GM23338 (cell line): ENCODE measurements around the gene BICRAL. TPM values are rescaled to one million over a fixed set of nuclear protein-coding genes. Genes with fewer than 3 reads are reported as not detected.
"Not testable (repeated sequence)": the region's sequence is repeated elsewhere in the genome, so short reads cannot be mapped to it uniquely, and the experiment has no call there.

Experiments
- ATAC-seq: fragments of 200-7000 bp; cut with Tn5 transposase; 3 replicates; pipeline ENCODE4 v1.9.1; 2020
- DNase-seq: peaks from one replicate; pipeline ENCODE4 v3.0.0-alpha.2; 2015; ENCODE audit warnings: low spot score
- H2AFZ ChIP-seq: fragments of 200-600 bp; sonication (generic); 2 replicates; pipeline ENCODE4 v1.8.0; 2016; ENCODE audit warnings: antibody characterized with exemption, mild to moderate bottlenecking, moderate library complexity
- H3F3A ChIP-seq: fragments of 200-600 bp; sonication (generic); replicated peaks from 2 replicates; pipeline ENCODE4 v1.8.0; 2017; ENCODE audit warnings: antibody characterized with exemption, mixed run types, low read depth
- H3K27ac ChIP-seq: fragments of 200-600 bp; sonication (generic); 2 replicates; pipeline ENCODE4 v1.6.1; 2016; ENCODE audit warnings: low read depth
- H3K27me3 ChIP-seq: fragments of 200-600 bp; sonication (generic); 2 replicates; pipeline ENCODE4 v1.8.0; 2016; ENCODE audit warnings: mild to moderate bottlenecking, mixed run types, moderate library complexity; ENCODE audit not compliant: insufficient read depth
- H3K36me3 ChIP-seq: fragments of 200-600 bp; sonication (generic); 2 replicates; pipeline ENCODE4 v1.8.0; 2016; ENCODE audit warnings: mild to moderate bottlenecking; ENCODE audit not compliant: insufficient read depth
- H3K4me1 ChIP-seq: fragments of 200-600 bp; sonication (generic); 2 replicates; pipeline ENCODE4 v1.8.0; 2016; ENCODE audit warnings: mild to moderate bottlenecking, moderate library complexity; ENCODE audit not compliant: insufficient read depth
- H3K4me2 ChIP-seq: fragments of 200-600 bp; sonication (generic); 2 replicates; pipeline ENCODE4 v1.7.1; 2017; ENCODE audit warnings: mixed run types
- H3K4me3 ChIP-seq: fragments of 200-600 bp; sonication (generic); 2 replicates; pipeline ENCODE4 v1.6.1; 2016; ENCODE audit warnings: mixed run types
- H3K79me2 ChIP-seq: fragments of 200-600 bp; sonication (generic); replicated peaks from 2 replicates; pipeline ENCODE4 v1.8.0; 2017; ENCODE audit warnings: mild to moderate bottlenecking; ENCODE audit not compliant: insufficient read depth
- H3K9me2 ChIP-seq: fragments of 200-600 bp; sonication (generic); 2 replicates; pipeline ENCODE4 v1.8.0; 2017; ENCODE audit not compliant: insufficient read depth
- H4K20me1 ChIP-seq: fragments of 200-600 bp; sonication (generic); replicated peaks from 2 replicates; pipeline ENCODE4 v1.8.0; 2017; ENCODE audit warnings: mild to moderate bottlenecking; ENCODE audit not compliant: insufficient read depth
- H3K27ac Mint-ChIP-seq: 2 replicates; pipeline ENCODE4 v1.8.0; 2020; ENCODE audit warnings: inconsistent platforms, mild to moderate bottlenecking, moderate library complexity, mixed read lengths
- H3K27me3 Mint-ChIP-seq: 3 replicates; pipeline ENCODE4 v1.8.0; 2022; ENCODE audit warnings: low read depth, mild to moderate bottlenecking, moderate library complexity, mixed read lengths, inconsistent platforms; ENCODE audit not compliant: insufficient read depth, poor library complexity
- H3K36me3 Mint-ChIP-seq: 3 replicates; pipeline ENCODE4 v1.8.0; 2021; ENCODE audit warnings: low read depth, mild to moderate bottlenecking, inconsistent platforms, moderate library complexity, mixed read lengths
- H3K4me1 Mint-ChIP-seq: 3 replicates; pipeline ENCODE4 v1.8.0; 2020; ENCODE audit warnings: mild to moderate bottlenecking, inconsistent platforms, mixed read lengths
- H3K4me3 Mint-ChIP-seq: 3 replicates; pipeline ENCODE4 v1.8.0; 2021; ENCODE audit warnings: moderate library complexity, mild to moderate bottlenecking, inconsistent platforms, mixed read lengths
- H3K9me3 Mint-ChIP-seq: 3 replicates; pipeline ENCODE4 v1.8.0; 2020; ENCODE audit warnings: moderate library complexity, mild to moderate bottlenecking, inconsistent platforms, mixed read lengths
- CREB1 ChIP-seq: fragments of 250-450 bp; sonication (Bioruptor Pico); IDR thresholded peaks from 2 replicates; pipeline ENCODE4 v1.5.0; 2020; ENCODE audit warnings: low read depth, mild to moderate bottlenecking, moderate library complexity
- CTCF ChIP-seq, 2 experiments: fragments of 200-600 bp in 1 of 2; sonication (generic) in 1 of 2; conservative IDR thresholded peaks; 2 replicates each; pipeline versions ENCODE4 v1.5.1 to v1.6.1; 2016 to 2017; ENCODE audit warnings: antibody characterized with exemption in 2 of 2, low read depth in 2 of 2, mild to moderate bottlenecking in 2 of 2, moderate library complexity in 1 of 2
- EZH2 ChIP-seq: fragments of 200-600 bp; sonication (generic); IDR thresholded peaks from one replicate; pipeline ENCODE4 v1.8.0; 2017; ENCODE audit warnings: antibody characterized with exemption, mild to moderate bottlenecking, low read depth; ENCODE audit not compliant: unreplicated experiment
- EZH2phosphoT487 ChIP-seq: fragments of 200-600 bp; sonication (generic); IDR thresholded peaks from one replicate; pipeline ENCODE4 v1.8.1; 2018; ENCODE audit warnings: antibody characterized with exemption; ENCODE audit not compliant: unreplicated experiment
- POLR2AphosphoS5 ChIP-seq: IDR thresholded peaks from 2 replicates; pipeline ENCODE4 v1.6.1; 2016; ENCODE audit warnings: antibody characterized with exemption, low read depth
- REST ChIP-seq: IDR thresholded peaks from one replicate; pipeline ENCODE4 v1.6.1; 2018; ENCODE audit warnings: antibody characterized with exemption; ENCODE audit not compliant: unreplicated experiment
- STAT1 ChIP-seq: IDR thresholded peaks from one replicate; pipeline ENCODE4 v1.6.1; 2016; ENCODE audit warnings: antibody characterized with exemption; ENCODE audit not compliant: unreplicated experiment
- ZNF114 ChIP-seq: fragments of 250-450 bp; sonication (Bioruptor Pico); IDR thresholded peaks from 2 replicates; pipeline ENCODE4 v1.5.0; 2020; ENCODE audit warnings: mild to moderate bottlenecking, moderate library complexity
- ZNF331 ChIP-seq: fragments of 250-450 bp; sonication (Bioruptor Pico); IDR thresholded peaks from 2 replicates; pipeline ENCODE4 v1.5.0; 2020; ENCODE audit warnings: low read depth, mild to moderate bottlenecking, moderate library complexity
- ZNF462 ChIP-seq: fragments of 250-450 bp; sonication (Bioruptor Pico); IDR thresholded peaks from 2 replicates; pipeline ENCODE4 v1.5.0; 2020; ENCODE audit warnings: mild to moderate bottlenecking, moderate library complexity
- polyA plus RNA-seq: library from polyadenylated mRNA; unstranded; fragments of >200 nt; fragmentation: Nextera tagmentation; extraction: Ambion mirVana; gene quantifications from 2 replicates; pipeline ENCODE4 v1.2.1, GENCODE V29; 2016
- total RNA-seq: library from RNA; depleted of rRNA; stranded (reverse); fragments of >200 nt; shearing (Covaris generic); gene quantifications from 2 replicates; pipeline ENCODE4 v1.2.3, GENCODE V29; 2014

BICRAL gene
- total and polyA plus RNA-seq, 2 experiments from 2014 or later = 3.4 to 11.7 TPM

DNA sequence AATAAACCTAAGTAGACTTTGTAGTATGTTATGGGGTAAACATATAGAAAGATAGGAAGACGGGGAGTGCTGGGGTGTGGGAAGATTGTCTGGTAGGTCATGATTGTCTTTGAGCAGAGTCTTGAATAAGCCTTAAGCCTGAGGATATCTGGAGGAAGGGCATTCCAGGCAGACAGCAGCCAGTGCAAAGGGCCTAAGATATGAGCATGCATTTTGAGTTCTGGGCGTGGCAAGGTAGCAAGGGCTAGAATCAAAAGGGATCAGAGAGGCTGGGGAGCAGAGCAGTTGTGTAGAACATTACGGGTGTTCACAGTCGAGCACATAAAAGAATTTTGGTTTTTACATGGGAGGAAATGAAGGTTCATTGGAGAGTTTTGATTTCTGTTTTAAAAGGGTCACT, 14.3 kb downstream of the BICRAL start:
- no peak for DNase-seq
- TF ChIP-seq EZH2phosphoT487 = no peak
- TF ChIP-seq STAT1 = no peak
- TF ChIP-seq CREB1 (CRISPR knock-in tag) = no peak
- TF ChIP-seq REST = no peak
- TF ChIP-seq POLR2AphosphoS5 = no peak
- no peak for TF ChIP-seq CTCF (conservative IDR thresholded peaks at IDR 0.05; ENCODE audit: low read depth in 2 of 2)
- TF ChIP-seq ZNF462 = no peak
- TF ChIP-seq ZNF114 = no peak
- TF ChIP-seq EZH2 = no peak
- no peak for TF ChIP-seq ZNF331 (CRISPR knock-in tag)

GRCh38 chr6:42797696-42798095, 15.8 kb downstream of the BICRAL start:
- H3K4me1 ChIP-seq, H3K27me3 ChIP-seq, ATAC-seq, H4K20me1 ChIP-seq, H3F3A ChIP-seq, H3K27ac ChIP-seq, H3K36me3 Mint-ChIP-seq, H3K27ac Mint-ChIP-seq, H2AFZ ChIP-seq, H3K9me3 Mint-ChIP-seq, H3K36me3 ChIP-seq, DNase-seq, H3K4me3 ChIP-seq, H3K9me2 ChIP-seq, H3K27me3 Mint-ChIP-seq, H3K4me3 Mint-ChIP-seq: not testable (repeated sequence)
- H3K4me1 Mint-ChIP-seq = peaks cover 10% of the 10 kb centered on the region; the same call in 2 of the 3 replicates
- Histone ChIP-seq H3K79me2 (peaks cover 19% of the 10 kb centered on the region), H3K4me2 (peak overlapping the region; percentile 42; the same call in 1 of the 2 replicates)

More for the DNA sequence above, 14.3 kb downstream of the BICRAL start:
- peaks cover 2% of the 10 kb centered on the region for H3K27me3 Mint-ChIP-seq
- no peaks in the 10 kb centered on the region for H3K9me3 Mint-ChIP-seq
- H3K4me1 Mint-ChIP-seq = peaks cover 12% of the 10 kb centered on the region; the same call in 2 of the 3 replicates
- no peaks in the 10 kb centered on the region for H3K9me2 ChIP-seq
- peaks cover 10% of the 10 kb centered on the region for H3K4me1 ChIP-seq
- peaks cover 7% of the 10 kb centered on the region for H4K20me1 ChIP-seq
- no peak overlapping the region for H3K4me3 Mint-ChIP-seq
- no peaks in the 10 kb centered on the region; the same call in 1 of the 2 replicates for H3F3A ChIP-seq
- peaks cover 17% of the 10 kb centered on the region for H3K79me2 ChIP-seq
- H3K36me3 ChIP-seq = no peaks in the 10 kb centered on the region
- no peaks in the 10 kb centered on the region for H3K36me3 Mint-ChIP-seq
- H3K27ac Mint-ChIP-seq = no peak overlapping the region
- H3K4me2 ChIP-seq = no peak overlapping the region
- H3K27ac ChIP-seq = no peak overlapping the region
- no peak for ATAC-seq
- H2AFZ ChIP-seq = no peak overlapping the region
- H3K4me3 ChIP-seq = no peak overlapping the region
- no peaks in the 10 kb centered on the region for H3K27me3 ChIP-seq
